WTC11 (cell line): Measurements from ENCODE around the gene VTI1A. TPM values are rescaled to one million over a fixed set of nuclear protein-coding genes. Genes with fewer than 3 reads are reported as not detected.

Experiments used
- ATAC-seq: fragments of 200-7000 bp; cut with Tn5 transposase; 2 replicates; pipeline ENCODE4 v1.10.0; 2021; ENCODE audit warnings: mild to moderate bottlenecking, moderate library complexity
- CTCF ChIA-PET: fragments of 300-600 bp; sonication (Branson Sonifier 250); formaldehyde crosslinking; loops from one replicate; lab custom pipeline; 2021; ENCODE audit warnings: antibody characterized with exemption; lab: Charles Lee
- POLR2A ChIA-PET: fragments of 350-600 bp; sonication (Branson Sonifier 250); formaldehyde crosslinking; loops from one replicate; lab custom pipeline; 2021; ENCODE audit warnings: antibody characterized with exemption; lab: Charles Lee
- DNase-seq: peaks from one replicate; pipeline ENCODE4 v3.0.0; 2021; ENCODE audit warnings: low spot score
- H3K27ac Mint-ChIP-seq: 2 replicates; pipeline ENCODE4 v1.8.0; 2021; ENCODE audit warnings: mixed read lengths
- H3K27me3 Mint-ChIP-seq: 2 replicates; pipeline ENCODE4 v1.8.0; 2021; ENCODE audit warnings: low read depth, mild to moderate bottlenecking, moderate library complexity, mixed read lengths
- H3K36me3 Mint-ChIP-seq: 2 replicates; pipeline ENCODE4 v1.8.0; 2021; ENCODE audit warnings: mixed read lengths
- H3K4me1 Mint-ChIP-seq: 2 replicates; pipeline ENCODE4 v1.8.0; 2022; ENCODE audit warnings: mixed read lengths
- H3K4me3 Mint-ChIP-seq: 2 replicates; pipeline ENCODE4 v1.8.0; 2021; ENCODE audit warnings: mild to moderate bottlenecking, moderate library complexity, mixed read lengths
- H3K9me3 Mint-ChIP-seq: 2 replicates; pipeline ENCODE4 v1.8.0; 2021; ENCODE audit warnings: mixed read lengths
- AR ChIP-seq: fragments of 250-450 bp; sonication (Bioruptor Pico); IDR thresholded peaks from 2 replicates; pipeline ENCODE4 v1.9.0; 2021; ENCODE audit warnings: mild to moderate bottlenecking
- ARID4B ChIP-seq: sonication (generic); formaldehyde crosslinking; IDR thresholded peaks from 2 replicates; pipeline ENCODE4 v1.8.0; 2023; ENCODE audit warnings: missing genetic modification reagents, mild to moderate bottlenecking, borderline replicate concordance
- ATF3 ChIP-seq: sonication (generic); formaldehyde crosslinking; conservative IDR thresholded peaks from 2 replicates; pipeline ENCODE4 v1.8.1; 2022; ENCODE audit warnings: mild to moderate bottlenecking, missing genetic modification reagents
- CREM ChIP-seq: sonication (generic); formaldehyde crosslinking; IDR thresholded peaks from 2 replicates; pipeline ENCODE4 v1.8.1; 2022; ENCODE audit warnings: mild to moderate bottlenecking, missing genetic modification reagents, moderate library complexity
- CTCF ChIP-seq: fragments of 200-600 bp; IDR thresholded peaks from 2 replicates; pipeline ENCODE4 v1.8.0; 2022; ENCODE audit warnings: antibody characterized with exemption
- E2F1 ChIP-seq: sonication (generic); formaldehyde crosslinking; IDR thresholded peaks from 2 replicates; pipeline ENCODE4 v1.8.0; 2022; ENCODE audit warnings: mild to moderate bottlenecking, missing genetic modification reagents
- ELF4 ChIP-seq: sonication (generic); formaldehyde crosslinking; IDR thresholded peaks from 2 replicates; pipeline ENCODE4 v1.8.1; 2022; ENCODE audit warnings: low read depth, mild to moderate bottlenecking, moderate library complexity, missing genetic modification reagents
- EMX1 ChIP-seq: fragments of 250-450 bp; sonication (Bioruptor Pico); IDR thresholded peaks from 2 replicates; pipeline ENCODE4 v1.8.0; 2021; ENCODE audit warnings: mild to moderate bottlenecking
- ESRRA ChIP-seq: sonication (generic); formaldehyde crosslinking; IDR thresholded peaks from 2 replicates; pipeline ENCODE4 v1.8.1; 2022; ENCODE audit warnings: mild to moderate bottlenecking, missing genetic modification reagents, borderline replicate concordance
- FOXK1 ChIP-seq: sonication (generic); formaldehyde crosslinking; IDR thresholded peaks from 2 replicates; pipeline ENCODE4 v1.8.0; 2022; ENCODE audit warnings: mild to moderate bottlenecking, moderate library complexity, missing genetic modification reagents
- GTF2I ChIP-seq: fragments of 250-450 bp; sonication (Bioruptor Pico); conservative IDR thresholded peaks from 2 replicates; pipeline ENCODE4 v1.4.0; 2021; ENCODE audit warnings: mild to moderate bottlenecking
- HMGA2 ChIP-seq: fragments of 250-450 bp; sonication (Bioruptor Pico); IDR thresholded peaks from 2 replicates; pipeline ENCODE4 v1.4.0; 2021; ENCODE audit warnings: mild to moderate bottlenecking, moderate library complexity
- IRF1 ChIP-seq: sonication (generic); formaldehyde crosslinking; IDR thresholded peaks from 2 replicates; pipeline ENCODE4 v1.8.0; 2023; ENCODE audit warnings: missing genetic modification reagents
- IRF2 ChIP-seq: sonication (generic); formaldehyde crosslinking; IDR thresholded peaks from 2 replicates; pipeline ENCODE4 v1.8.0; 2022; ENCODE audit warnings: low read depth, missing genetic modification reagents, borderline replicate concordance
- JUN ChIP-seq: sonication (generic); formaldehyde crosslinking; IDR thresholded peaks from 2 replicates; pipeline ENCODE4 v1.8.0; 2023; ENCODE audit warnings: mild to moderate bottlenecking, missing genetic modification reagents
- MLX ChIP-seq: sonication (generic); formaldehyde crosslinking; IDR thresholded peaks from 2 replicates; pipeline ENCODE4 v1.8.1; 2023; ENCODE audit warnings: mild to moderate bottlenecking, missing genetic modification reagents, moderate library complexity
- NFATC4 ChIP-seq: fragments of 250-450 bp; sonication (Bioruptor Pico); IDR thresholded peaks from 2 replicates; pipeline ENCODE4 v1.9.0; 2021; ENCODE audit warnings: mild to moderate bottlenecking
- NR1H2 ChIP-seq: sonication (generic); formaldehyde crosslinking; IDR thresholded peaks from 2 replicates; pipeline ENCODE4 v1.9.0; 2021; ENCODE audit warnings: mild to moderate bottlenecking, moderate library complexity, missing genetic modification reagents
- PRRX2 ChIP-seq: fragments of 250-450 bp; sonication (Bioruptor Pico); IDR thresholded peaks from 2 replicates; pipeline ENCODE4 v1.8.0; 2021; ENCODE audit warnings: mild to moderate bottlenecking
- SMAD3 ChIP-seq: sonication (generic); formaldehyde crosslinking; IDR thresholded peaks from 2 replicates; pipeline ENCODE4 v1.8.0; 2022; ENCODE audit warnings: missing genetic modification reagents, mild to moderate bottlenecking, borderline replicate concordance
- ZBTB21 ChIP-seq: sonication (generic); formaldehyde crosslinking; IDR thresholded peaks from 2 replicates; pipeline ENCODE4 v1.8.1; 2023; ENCODE audit warnings: mild to moderate bottlenecking, missing genetic modification reagents, borderline replicate concordance
- ZMAT4 ChIP-seq: fragments of 250-450 bp; sonication (Bioruptor Pico); IDR thresholded peaks from 2 replicates; pipeline ENCODE4 v1.9.0; 2021; ENCODE audit warnings: mild to moderate bottlenecking
- ZNF219 ChIP-seq: sonication (generic); formaldehyde crosslinking; IDR thresholded peaks from 2 replicates; pipeline ENCODE4 v1.8.0; 2023; ENCODE audit warnings: missing genetic modification reagents, mild to moderate bottlenecking, borderline replicate concordance
- ZNF396 ChIP-seq: fragments of 250-450 bp; sonication (Bioruptor Pico); IDR thresholded peaks from 2 replicates; pipeline ENCODE4 v1.8.0; 2021; ENCODE audit warnings: mild to moderate bottlenecking, moderate library complexity, borderline replicate concordance
- ZNF416 ChIP-seq: fragments of 250-450 bp; sonication (Bioruptor Pico); IDR thresholded peaks from 2 replicates; pipeline ENCODE4 v1.9.0; 2021; ENCODE audit warnings: mild to moderate bottlenecking, inconsistent platforms
- total RNA-seq: library from RNA; stranded (reverse); gene quantifications from 3 replicates; pipeline ENCODE4 v1.2.3, GENCODE V29; 2021

VTI1A gene
- total RNA-seq, 1 experiment from 2014 or later: 20.1 TPM

- ChIA-PET POLR2A (interaction anchor here (0.6 kb wide), 1 partner anchor 788 kb away, joined by 5 read pairs; no protein-coding TSS in a partner anchor), CTCF (interaction anchor here (1.3 kb wide), 1 partner anchor 746 kb away, joined by 3 read pairs; no protein-coding TSS in a partner anchor)
- Mint-ChIP-seq H3K27me3 (no peaks in the 10 kb centered on the region), H3K36me3 (no peaks in the 10 kb centered on the region), H3K4me3 (no peak overlapping the region), H3K4me1 (peaks cover 19% of the 10 kb centered on the region), H3K27ac (no peak overlapping the region), H3K9me3 (no peaks in the 10 kb centered on the region)
- ATAC-seq: no peak
- no peak for DNase-seq
- TF ChIP-seq ELF4 (CRISPR knock-in tag): no peak
- TF ChIP-seq IRF2 (CRISPR knock-in tag): no peak
- TF ChIP-seq PRRX2 (CRISPR knock-in tag): no peak
- TF ChIP-seq NFATC4 (CRISPR knock-in tag): no peak
- no peak for TF ChIP-seq HMGA2 (CRISPR knock-in tag)
- TF ChIP-seq IRF1: no peak
- TF ChIP-seq ZMAT4: no peak
- no peak for TF ChIP-seq EMX1
- TF ChIP-seq CTCF: no peak
- TF ChIP-seq JUN (CRISPR knock-in tag): no peak
- no peak for TF ChIP-seq GTF2I (CRISPR knock-in tag)
These were observed 192.3 kb downstream of the VTI1A start for GRCh38 chr10:112639298-112639697.

GRCh38 chr10:112640638-112641037 is 193.6 kb downstream of the VTI1A start:
- no peak for ATAC-seq
- Mint-ChIP-seq H3K4me3 (no peak overlapping the region), H3K4me1 (peaks cover 16% of the 10 kb centered on the region), H3K27me3 (no peaks in the 10 kb centered on the region), H3K27ac (no peak overlapping the region), H3K9me3 (no peaks in the 10 kb centered on the region), H3K36me3 (no peaks in the 10 kb centered on the region)
- no peak for DNase-seq
- CTCF ChIA-PET: interaction anchor here (0.6 kb wide), 1 partner anchor 80 kb away, joined by 3 read pairs; no protein-coding TSS in a partner anchor
- POLR2A ChIA-PET: no interaction called here
- TF ChIP-seq CREM (CRISPR knock-in tag): no peak
- TF ChIP-seq ZNF396 (CRISPR knock-in tag): no peak
- TF ChIP-seq ATF3 (CRISPR knock-in tag): no peak
- no peak for TF ChIP-seq MLX
- no peak for TF ChIP-seq ARID4B (CRISPR knock-in tag)
- no peak for TF ChIP-seq AR (CRISPR knock-in tag)
- no peak for TF ChIP-seq ZNF416 (CRISPR knock-in tag)
- TF ChIP-seq ZNF219: no peak
- no peak for TF ChIP-seq IRF2 (CRISPR knock-in tag)
- no peak for TF ChIP-seq FOXK1
- no peak for TF ChIP-seq ESRRA (CRISPR knock-in tag)
- TF ChIP-seq NR1H2 (CRISPR knock-in tag): no peak
- TF ChIP-seq E2F1 (CRISPR knock-in tag): no peak
- no peak for TF ChIP-seq ZBTB21
- no peak for TF ChIP-seq SMAD3 (CRISPR knock-in tag)
